Neutrophil (primary cell): Measurements from ENCODE around the gene EPM2AIP1.

Experiments
- H3K27ac ChIP-seq: fragments of 200-600 bp; sonication (generic); 2 replicates; pipeline ENCODE4 v1.5.1; 2016; ENCODE audit warnings: mild to moderate bottlenecking, moderate library complexity
- H3K27me3 ChIP-seq: fragments of 200-600 bp; sonication (generic); 2 replicates; pipeline ENCODE4 v1.6.0; 2016; ENCODE audit warnings: mild to moderate bottlenecking
- H3K36me3 ChIP-seq: fragments of 200-600 bp; sonication (generic); 2 replicates; pipeline ENCODE4 v1.5.1; 2017
- H3K4me1 ChIP-seq, 2 experiments: fragments of 200-600 bp in 1 of 2; sonication (generic) in 1 of 2; 1 replicate in 1 of 2; 2 replicates in 1 of 2; pipeline versions ENCODE4 v1.5.1 to v1.6.1; 2013 to 2016; ENCODE audit warnings: low read depth in 1 of 2, low read length in 1 of 2, mild to moderate bottlenecking in 1 of 2, moderate library complexity in 1 of 2; ENCODE audit not compliant: control insufficient read depth in 1 of 2, insufficient read depth in 1 of 2
- H3K4me3 ChIP-seq, 2 experiments: fragments of 200-600 bp in 1 of 2; sonication (generic) in 1 of 2; 1 replicate in 1 of 2; 2 replicates in 1 of 2; pipeline ENCODE4 v1.5.1; 2013 to 2016; ENCODE audit warnings: low read depth in 1 of 2, low read length in 1 of 2, mild to moderate bottlenecking in 1 of 2, moderate library complexity in 1 of 2
- H3K9me3 ChIP-seq: fragments of 200-600 bp; sonication (generic); 2 replicates; pipeline ENCODE4 v1.5.1; 2016
- CTCF ChIP-seq: fragments of 200-600 bp; sonication (generic); IDR thresholded peaks from 2 replicates; pipeline ENCODE4 v1.5.1; 2016; ENCODE audit warnings: antibody characterized with exemption

EPM2AIP1 gene

GRCh38 chr3:37024092-37024491 is 31.2 kb upstream of the EPM2AIP1 start:
- Histone ChIP-seq H3K4me3 (no peak overlapping the region), H3K4me1 (peaks cover 0 to 6% of the 10 kb centered on the region in 2 experiments), H3K36me3 (peaks cover 60% of the 10 kb centered on the region), H3K9me3 (no peaks in the 10 kb centered on the region), H3K27me3 (no peaks in the 10 kb centered on the region), H3K27ac (peak overlapping the region; percentile 52)
- no peak for TF ChIP-seq CTCF

GRCh38 chr3:37017683-37018082 is 24.8 kb upstream of the EPM2AIP1 start:
- Histone ChIP-seq H3K4me3 (no peak overlapping the region), H3K9me3 (no peaks in the 10 kb centered on the region), H3K27me3 (no peaks in the 10 kb centered on the region), H3K27ac (no peak overlapping the region), H3K4me1 (no peaks in the 10 kb centered on the region), H3K36me3 (peaks cover 95% of the 10 kb centered on the region)
- TF ChIP-seq CTCF: no peak

GRCh38 chr3:37016903-37017302 is 24.0 kb upstream of the EPM2AIP1 start:
- Histone ChIP-seq H3K27ac (no peak overlapping the region), H3K4me3 (no peak overlapping the region), H3K9me3 (no peaks in the 10 kb centered on the region), H3K27me3 (no peaks in the 10 kb centered on the region), H3K36me3 (peaks cover 94% of the 10 kb centered on the region), H3K4me1 (no peaks in the 10 kb centered on the region)
- TF ChIP-seq CTCF: no peak

GRCh38 chr3:37015642-37016041 is 22.7 kb upstream of the EPM2AIP1 start:
- Histone ChIP-seq H3K9me3 (no peaks in the 10 kb centered on the region), H3K4me1 (no peaks in the 10 kb centered on the region), H3K4me3 (no peak overlapping the region), H3K36me3 (peaks cover 93% of the 10 kb centered on the region), H3K27me3 (no peaks in the 10 kb centered on the region), H3K27ac (no peak overlapping the region)
- TF ChIP-seq CTCF: no peak

- Histone ChIP-seq H3K27ac (no peak overlapping the region), H3K9me3 (no peaks in the 10 kb centered on the region), H3K36me3 (peaks cover 83% of the 10 kb centered on the region), H3K27me3 (no peaks in the 10 kb centered on the region), H3K4me3 (no peak overlapping the region), H3K4me1 (no peaks in the 10 kb centered on the region)
- no peak for TF ChIP-seq CTCF
Measured at GRCh38 chr3:37014620-37015019, 21.7 kb upstream of the EPM2AIP1 start.
